ENCODE data around the gene ABCD3.

The ABCD3 gene

GRCh38 chr1:94462606-94463005 lies 44.4 kb downstream of the ABCD3 start:
- DNase-seq (ENCODE audit: low spot score) = no peak

GRCh38 chr1:94463056-94463764 lies 45.0 kb downstream of the ABCD3 start:
- DNase-seq (ENCODE audit: low spot score) = no peak

GRCh38 chr1:94463765-94464330 lies 45.7 kb downstream of the ABCD3 start:
- DNase-seq (ENCODE audit: low spot score) = peak; percentile 2

- no peak for DNase-seq (ENCODE audit: low spot score)
Measured at GRCh38 chr1:94468708-94469107, 50.5 kb downstream of the ABCD3 start.

- no peak for DNase-seq (ENCODE audit: low spot score)
Measured at GRCh38 chr1:94471271-94471670, 53.1 kb downstream of the ABCD3 start.

- no peak for DNase-seq (ENCODE audit: low spot score)
Measured at GRCh38 chr1:94475232-94475631, 57.0 kb downstream of the ABCD3 start.

- DNase-seq (ENCODE audit: low spot score) = no peak
Measured at GRCh38 chr1:94479682-94480081, 61.5 kb downstream of the ABCD3 start.

- DNase-seq (ENCODE audit: low spot score) = peak; percentile 50
Measured at GRCh38 chr1:94481473-94481933, 63.3 kb downstream of the ABCD3 start.

- no peak for DNase-seq (ENCODE audit: low spot score)
Measured at GRCh38 chr1:94486990-94487389, 68.8 kb downstream of the ABCD3 start.

- DNase-seq (ENCODE audit: low spot score) = no peak
Measured at GRCh38 chr1:94490556-94490955, 72.4 kb downstream of the ABCD3 start.

- DNase-seq (ENCODE audit: low spot score) = no peak
Measured at GRCh38 chr1:94496076-94496755, 78.0 kb downstream of the ABCD3 start.

GRCh38 chr1:94501426-94501825 lies 83.2 kb downstream of the ABCD3 start:
- no peak for DNase-seq (ENCODE audit: low spot score)

GRCh38 chr1:94501935-94502334 lies 83.7 kb downstream of the ABCD3 start:
- DNase-seq (ENCODE audit: low spot score) = no peak

GRCh38 chr1:94503153-94503552 lies 85.0 kb downstream of the ABCD3 start:
- no peak for DNase-seq (ENCODE audit: low spot score)

GRCh38 chr1:94504601-94505000 lies 86.4 kb downstream of the ABCD3 start:
- DNase-seq (ENCODE audit: low spot score) = no peak

GRCh38 chr1:94512816-94513215 lies 94.6 kb downstream of the ABCD3 start:
- no peak for DNase-seq (ENCODE audit: low spot score)

GRCh38 chr1:94514095-94514727 lies 96.0 kb downstream of the ABCD3 start:
- DNase-seq (ENCODE audit: low spot score) = peak; percentile 20

- DNase-seq (ENCODE audit: low spot score) = no peak
Measured at GRCh38 chr1:94515296-94515947, 97.2 kb downstream of the ABCD3 start.

- no peak for DNase-seq (ENCODE audit: low spot score)
Measured at GRCh38 chr1:94519351-94519750, 101.2 kb downstream of the ABCD3 start.

- peak; percentile 27 for DNase-seq (ENCODE audit: low spot score)
Measured at GRCh38 chr1:94522304-94522703, 104.1 kb downstream of the ABCD3 start.

- DNase-seq (ENCODE audit: low spot score) = no peak
Measured at GRCh38 chr1:94524531-94524930, 106.3 kb downstream of the ABCD3 start.

Measured in SK-N-DZ (cell line).